Measurements from ENCODE around the gene ABI3BP.

The ABI3BP gene

GRCh38 chr3:100796556-100796955, 196.7 kb downstream of the ABI3BP start:
- no peak overlapping the region for H3K4me3 ChIP-seq (ENCODE audit: low read depth, low read length)
- TF ChIP-seq CTCF (IDR thresholded peaks at IDR 0.05; ENCODE audit: low read depth, low read length, missing control alignments): peak; percentile 38
- in situ Hi-C loops (cut with HindIII; ENCODE audit: low sequenced_read_pairs): no loop called here
- DNase-seq (ENCODE audit: low read depth): no peak

DNA sequence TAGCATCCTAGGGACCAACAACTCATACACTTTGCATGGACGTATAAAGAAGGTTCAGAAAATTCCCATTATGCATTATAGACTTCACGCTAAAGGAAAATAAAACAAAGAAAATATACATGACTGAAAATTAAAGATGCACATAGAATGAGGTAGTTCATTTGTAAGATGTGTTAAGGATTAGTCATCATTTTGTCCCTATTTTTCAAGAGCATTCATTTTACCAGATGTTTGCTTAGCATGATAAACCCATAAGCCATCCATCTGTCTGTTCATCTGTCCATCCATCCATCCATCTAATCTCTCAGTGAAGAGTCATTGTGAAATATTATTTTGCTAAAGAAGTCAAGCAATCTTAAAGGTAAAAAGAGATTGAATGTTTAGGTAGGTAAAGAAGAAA, 203.6 kb downstream of the ABI3BP start:
- no peak overlapping the region for H3K4me3 ChIP-seq (ENCODE audit: low read depth, low read length)
- no peak for TF ChIP-seq CTCF (IDR thresholded peaks at IDR 0.05; ENCODE audit: low read depth, low read length, missing control alignments)
- no peak for DNase-seq (ENCODE audit: low read depth)
- in situ Hi-C loops (cut with HindIII; ENCODE audit: low sequenced_read_pairs): no loop called here

DNA sequence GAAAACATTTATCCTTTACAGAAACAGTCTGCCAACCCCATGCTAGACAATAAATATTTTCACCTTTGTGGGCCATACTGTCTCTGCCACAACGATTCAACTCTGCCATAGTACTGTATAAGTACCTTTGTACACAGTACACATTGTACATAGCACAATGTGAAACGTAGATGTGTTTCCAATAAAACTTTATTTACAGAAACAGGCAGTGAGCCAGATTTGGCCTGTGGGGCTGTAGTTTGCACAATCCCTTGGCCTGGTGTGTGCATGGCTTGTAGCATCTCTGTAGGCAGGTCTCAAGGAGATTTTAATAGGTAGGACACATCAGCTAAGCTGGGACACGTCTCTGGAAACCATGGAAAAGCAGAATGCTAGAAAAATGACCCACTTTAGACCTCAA, 209.6 kb downstream of the ABI3BP start:
- TF ChIP-seq CTCF (IDR thresholded peaks at IDR 0.05; ENCODE audit: low read depth, low read length, missing control alignments): no peak
- in situ Hi-C loops (cut with HindIII; ENCODE audit: low sequenced_read_pairs): no loop called here
- no peak for DNase-seq (ENCODE audit: low read depth)
- no peak overlapping the region for H3K4me3 ChIP-seq (ENCODE audit: low read depth, low read length)

- peak; percentile 42 for DNase-seq (ENCODE audit: low read depth)
- TF ChIP-seq CTCF (IDR thresholded peaks at IDR 0.05; ENCODE audit: low read depth, low read length, missing control alignments): no peak
- no peak overlapping the region for H3K4me3 ChIP-seq (ENCODE audit: low read depth, low read length)
- in situ Hi-C loops (cut with HindIII; ENCODE audit: low sequenced_read_pairs): no loop called here
These were observed 210.3 kb downstream of the ABI3BP start for GRCh38 chr3:100782906-100783305.

DNA sequence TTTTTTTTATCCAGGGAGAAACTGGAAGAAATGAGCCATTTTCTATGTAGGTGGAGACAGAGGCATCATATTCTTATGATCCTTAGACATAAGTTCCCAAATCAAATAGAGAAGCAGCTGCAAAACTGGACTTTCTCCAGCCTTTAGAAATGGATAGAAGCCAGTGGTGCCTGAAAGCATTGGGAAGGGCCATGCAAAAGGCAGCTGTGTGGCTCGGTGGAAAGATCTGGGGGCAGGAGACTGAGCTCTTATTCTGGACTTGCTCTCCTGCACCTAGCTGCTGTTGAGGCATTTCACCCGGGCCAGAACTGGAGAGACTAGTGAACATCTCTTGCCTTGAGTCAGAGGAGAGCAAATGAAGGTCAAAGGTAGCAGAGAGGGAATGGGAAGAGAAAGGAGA, 210.9 kb downstream of the ABI3BP start:
- no peak for TF ChIP-seq CTCF (IDR thresholded peaks at IDR 0.05; ENCODE audit: low read depth, low read length, missing control alignments)
- DNase-seq (ENCODE audit: low read depth): no peak
- no peak overlapping the region for H3K4me3 ChIP-seq (ENCODE audit: low read depth, low read length)
- in situ Hi-C loops (cut with HindIII; ENCODE audit: low sequenced_read_pairs): no loop called here

DNA sequence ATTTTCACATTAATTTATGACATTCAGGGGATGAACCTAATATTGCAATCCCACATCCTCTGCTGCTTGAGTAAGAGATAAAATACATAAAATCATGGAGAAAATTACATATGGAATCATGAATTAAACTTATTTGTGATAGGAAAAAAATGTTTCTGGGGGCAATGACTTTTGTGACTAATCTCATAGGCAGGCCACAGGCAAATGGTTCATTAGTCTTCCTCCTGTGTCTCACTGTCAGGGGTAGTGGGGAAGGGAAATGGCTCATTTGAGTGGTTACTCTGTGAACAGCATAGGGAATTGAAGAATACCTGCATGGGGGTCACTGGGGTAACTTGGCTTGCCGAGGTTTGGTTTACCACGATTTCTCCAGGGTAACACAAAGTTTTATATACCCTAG, 211.9 kb downstream of the ABI3BP start:
- in situ Hi-C loops (cut with HindIII; ENCODE audit: low sequenced_read_pairs): no loop called here
- no peak for TF ChIP-seq CTCF (IDR thresholded peaks at IDR 0.05; ENCODE audit: low read depth, low read length, missing control alignments)
- DNase-seq (ENCODE audit: low read depth): peak; percentile 62
- no peak overlapping the region for H3K4me3 ChIP-seq (ENCODE audit: low read depth, low read length)

GRCh38 chr3:100780071-100780622, 213.1 kb downstream of the ABI3BP start:
- DNase-seq (ENCODE audit: low read depth): peak; percentile 51
- no peak for TF ChIP-seq CTCF (IDR thresholded peaks at IDR 0.05; ENCODE audit: low read depth, low read length, missing control alignments)
- H3K4me3 ChIP-seq (ENCODE audit: low read depth, low read length): no peak overlapping the region
- in situ Hi-C loops (cut with HindIII; ENCODE audit: low sequenced_read_pairs): no loop called here

Measured in astrocyte of the cerebellum (primary cell).